ENCODE measurements around the gene RGS14.

Gene RGS14

DNA sequence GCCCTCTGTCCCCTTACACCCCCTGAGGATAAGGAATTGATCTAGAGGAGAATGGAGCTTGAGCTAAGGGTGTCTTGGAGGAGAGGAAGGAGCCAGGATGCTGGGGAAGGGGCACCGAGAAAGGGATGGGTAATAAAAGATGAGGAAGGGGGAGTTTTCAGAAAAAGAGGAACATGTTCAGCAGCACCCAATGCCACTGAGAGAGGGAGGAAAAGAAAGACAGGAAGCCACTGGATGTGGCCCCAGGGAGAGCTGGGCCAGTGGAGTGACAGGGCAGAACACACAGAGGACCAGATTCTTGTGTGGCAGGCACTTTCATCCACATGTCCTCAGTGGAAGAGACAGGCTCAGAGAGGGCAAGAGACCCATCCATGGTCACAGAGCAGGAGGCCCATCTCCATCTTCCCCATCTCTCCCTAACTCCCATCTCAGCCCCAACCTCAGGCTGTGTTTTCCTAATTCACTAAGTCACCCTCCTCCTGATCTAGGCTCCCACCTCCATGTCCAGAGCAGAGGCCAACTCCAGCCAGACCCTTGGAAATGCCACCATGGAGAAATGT lies 35.6 kb downstream of the RGS14 start:
- TF ChIP-seq CTCF (IDR thresholded peaks at IDR 0.05; ENCODE audit: insufficient read depth, low read length, poor library complexity, severe bottlenecking): no peak
- TF ChIP-seq EZH2phosphoT487 (conservative IDR thresholded peaks at IDR 0.05; ENCODE audit: low read length): no peak
- H3K36me3 ChIP-seq (ENCODE audit: low read length): no peaks in the 10 kb centered on the region
- no peak overlapping the region for H3K4me2 ChIP-seq (ENCODE audit: low read depth, low read length, poor library complexity, severe bottlenecking)

DNA sequence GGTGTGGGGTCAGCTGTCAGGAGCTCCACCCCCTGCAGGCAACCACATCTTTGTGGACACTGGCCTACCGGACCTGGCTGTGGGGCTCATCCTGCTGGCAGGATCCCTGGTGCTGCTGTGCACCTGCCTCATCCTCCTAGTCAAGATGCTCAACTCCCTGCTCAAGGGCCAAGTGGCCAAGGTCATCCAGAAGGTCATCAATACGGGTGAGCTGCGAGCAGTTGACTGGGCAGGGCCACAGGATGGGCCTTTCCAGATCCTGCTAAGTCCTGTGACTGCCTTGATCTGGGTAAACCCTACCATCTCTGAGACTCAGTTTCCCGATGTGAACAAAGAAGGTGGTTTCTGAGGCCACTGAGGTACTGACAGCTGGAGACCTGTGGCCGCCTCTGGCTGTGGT lies 36.3 kb downstream of the RGS14 start:
- H3K9me2 ChIP-seq (replicated peaks; ENCODE audit: insufficient read depth, low read length): no peaks in the 10 kb centered on the region
- H4K20me1 ChIP-seq (ENCODE audit: low read depth, low read length): no peaks in the 10 kb centered on the region
- H3K36me3 ChIP-seq (ENCODE audit: low read length): no peaks in the 10 kb centered on the region
- H3K4me2 ChIP-seq (ENCODE audit: low read depth, low read length, poor library complexity, severe bottlenecking): no peak overlapping the region
- H3K27me3 ChIP-seq (ENCODE audit: low read length): no peaks in the 10 kb centered on the region
- H3F3A ChIP-seq (ENCODE audit: insufficient read depth): 0 out of 2 replicates have a peak, but pooled peaks cover 3% of the 10 kb centered on the region
- no peak overlapping the region for H3K4me3 ChIP-seq (ENCODE audit: insufficient read depth, low read length, poor library complexity, severe bottlenecking)
- no peaks in the 10 kb centered on the region for H3K9me3 ChIP-seq (ENCODE audit: insufficient read depth, low read length)
- TF ChIP-seq CTCF (IDR thresholded peaks at IDR 0.05; ENCODE audit: insufficient read depth, low read length, poor library complexity, severe bottlenecking) (no peak), EZH2phosphoT487 (conservative IDR thresholded peaks at IDR 0.05; ENCODE audit: low read length) (no peak)
- H3K27ac ChIP-seq (ENCODE audit: low read depth, low read length): no peak overlapping the region
- no peak overlapping the region for H3K9ac ChIP-seq (ENCODE audit: low read length)
- H3K79me2 ChIP-seq (ENCODE audit: insufficient read depth, low read length): no peaks in the 10 kb centered on the region
- H2AFZ ChIP-seq (ENCODE audit: low read depth, low read length, severe bottlenecking): no peak overlapping the region

More for the DNA sequence above, 35.6 kb downstream of the RGS14 start:
- no peaks in the 10 kb centered on the region for H3K79me2 ChIP-seq (ENCODE audit: insufficient read depth, low read length)
- no peak overlapping the region for H3K27ac ChIP-seq (ENCODE audit: low read depth, low read length)
- H3K9ac ChIP-seq (ENCODE audit: low read length): no peak overlapping the region
- no peaks in the 10 kb centered on the region for H3K9me2 ChIP-seq (replicated peaks; ENCODE audit: insufficient read depth, low read length)
- no peak overlapping the region for H2AFZ ChIP-seq (ENCODE audit: low read depth, low read length, severe bottlenecking)
- no peaks in the 10 kb centered on the region for H3K9me3 ChIP-seq (ENCODE audit: insufficient read depth, low read length)
- no peak overlapping the region for H3K4me3 ChIP-seq (ENCODE audit: insufficient read depth, low read length, poor library complexity, severe bottlenecking)
- 0 out of 2 replicates have a peak, but pooled peaks cover 3% of the 10 kb centered on the region for H3F3A ChIP-seq (ENCODE audit: insufficient read depth)
- H3K27me3 ChIP-seq (ENCODE audit: low read length): no peaks in the 10 kb centered on the region
- no peaks in the 10 kb centered on the region for H4K20me1 ChIP-seq (ENCODE audit: low read depth, low read length)

GRCh38 chr5:177396078-177396477 lies 38.4 kb downstream of the RGS14 start:
- Histone ChIP-seq H3K79me2 (ENCODE audit: insufficient read depth, low read length) (no peaks in the 10 kb centered on the region), H3K27me3 (ENCODE audit: low read length) (no peaks in the 10 kb centered on the region), H3K36me3 (ENCODE audit: low read length) (no peaks in the 10 kb centered on the region), H3K9me3 (ENCODE audit: insufficient read depth, low read length) (no peaks in the 10 kb centered on the region), H3F3A (ENCODE audit: insufficient read depth) (no peaks in the 10 kb centered on the region), H3K9me2 (replicated peaks; ENCODE audit: insufficient read depth, low read length) (no peaks in the 10 kb centered on the region), H4K20me1 (ENCODE audit: low read depth, low read length) (no peaks in the 10 kb centered on the region), H2AFZ (ENCODE audit: low read depth, low read length, severe bottlenecking) (no peak overlapping the region), H3K4me3 (ENCODE audit: insufficient read depth, low read length, poor library complexity, severe bottlenecking) (no peak overlapping the region), H3K9ac (ENCODE audit: low read length) (no peak overlapping the region), H3K4me2 (ENCODE audit: low read depth, low read length, poor library complexity, severe bottlenecking) (no peak overlapping the region), H3K27ac (ENCODE audit: low read depth, low read length) (no peak overlapping the region)
- TF ChIP-seq CTCF (IDR thresholded peaks at IDR 0.05; ENCODE audit: insufficient read depth, low read length, poor library complexity, severe bottlenecking) (no peak), EZH2phosphoT487 (conservative IDR thresholded peaks at IDR 0.05; ENCODE audit: low read length) (no peak)
